Measurements from ENCODE around the gene SLC24A5.

The SLC24A5 gene

GRCh38 chr15:48145923-48146322, 25.1 kb downstream of the SLC24A5 start:
- DNase-seq (ENCODE audit: low read depth) = no peak
- no peak for TF ChIP-seq CTCF (IDR thresholded peaks at IDR 0.05; ENCODE audit: low read depth, low read length, missing control alignments)
- no peak overlapping the region for H3K4me3 ChIP-seq (ENCODE audit: low read depth, low read length)
- in situ Hi-C loops (cut with HindIII; ENCODE audit: low sequenced_read_pairs) = no loop called here

- no peak for DNase-seq (ENCODE audit: low read depth)
- in situ Hi-C loops (cut with HindIII; ENCODE audit: low sequenced_read_pairs) = no loop called here
- TF ChIP-seq CTCF (IDR thresholded peaks at IDR 0.05; ENCODE audit: low read depth, low read length, missing control alignments) = no peak
- H3K4me3 ChIP-seq (ENCODE audit: low read depth, low read length) = no peak overlapping the region
Measured at GRCh38 chr15:48147358-48147757, 26.6 kb downstream of the SLC24A5 start.

- DNase-seq (ENCODE audit: low read depth) = peak; percentile 27
- no peak for TF ChIP-seq CTCF (IDR thresholded peaks at IDR 0.05; ENCODE audit: low read depth, low read length, missing control alignments)
- no peak overlapping the region for H3K4me3 ChIP-seq (ENCODE audit: low read depth, low read length)
- in situ Hi-C loops (cut with HindIII; ENCODE audit: low sequenced_read_pairs) = no loop called here
Measured at GRCh38 chr15:48149858-48150257, 29.1 kb downstream of the SLC24A5 start.

- DNase-seq (ENCODE audit: low read depth) = no peak
- no peak overlapping the region for H3K4me3 ChIP-seq (ENCODE audit: low read depth, low read length)
- TF ChIP-seq CTCF (IDR thresholded peaks at IDR 0.05; ENCODE audit: low read depth, low read length, missing control alignments) = no peak
- in situ Hi-C loops (cut with HindIII; ENCODE audit: low sequenced_read_pairs) = no loop called here
Measured at GRCh38 chr15:48153526-48153925, 32.7 kb downstream of the SLC24A5 start.

GRCh38 chr15:48168616-48169015, 47.8 kb downstream of the SLC24A5 start:
- DNase-seq (ENCODE audit: low read depth) = no peak
- no peak overlapping the region for H3K4me3 ChIP-seq (ENCODE audit: low read depth, low read length)
- in situ Hi-C loops (cut with HindIII; ENCODE audit: low sequenced_read_pairs) = no loop called here
- TF ChIP-seq CTCF (IDR thresholded peaks at IDR 0.05; ENCODE audit: low read depth, low read length, missing control alignments) = no peak

- no peak overlapping the region for H3K4me3 ChIP-seq (ENCODE audit: low read depth, low read length)
- no peak for TF ChIP-seq CTCF (IDR thresholded peaks at IDR 0.05; ENCODE audit: low read depth, low read length, missing control alignments)
- in situ Hi-C loops (cut with HindIII; ENCODE audit: low sequenced_read_pairs) = no loop called here
- no peak for DNase-seq (ENCODE audit: low read depth)
Measured at GRCh38 chr15:48170981-48171380, 50.2 kb downstream of the SLC24A5 start.

- TF ChIP-seq CTCF (IDR thresholded peaks at IDR 0.05; ENCODE audit: low read depth, low read length, missing control alignments) = no peak
- no peak overlapping the region for H3K4me3 ChIP-seq (ENCODE audit: low read depth, low read length)
- DNase-seq (ENCODE audit: low read depth) = no peak
- in situ Hi-C loops (cut with HindIII; ENCODE audit: low sequenced_read_pairs) = no loop called here
Measured at GRCh38 chr15:48175126-48175525, 54.3 kb downstream of the SLC24A5 start.
